HepG2 (cell line): Measurements from ENCODE around the gene CNRIP1. TPM values are rescaled to one million over a fixed set of nuclear protein-coding genes. Genes with fewer than 3 reads are reported as not detected.

Experiments
- AGO2 ChIP-seq: fragments of 200-400 bp; formaldehyde crosslinking; optimal IDR thresholded peaks from 2 replicates; pipeline ENCODE3; 2017; ENCODE audit warnings: mild to moderate bottlenecking, low read depth, low read length, moderate library complexity
- ATF7-NPFF ChIP-seq: sonication (generic); formaldehyde crosslinking; IDR thresholded peaks from 2 replicates; pipeline ENCODE4 v1.8.1; 2023; ENCODE audit warnings: mild to moderate bottlenecking, low read depth, missing genetic modification reagents, moderate library complexity
- CC2D1A ChIP-seq: sonication (generic); formaldehyde crosslinking; IDR thresholded peaks from 2 replicates; pipeline ENCODE4 v1.8.1; 2023; ENCODE audit warnings: mild to moderate bottlenecking, missing genetic modification reagents
- GABPB1 ChIP-seq: IDR thresholded peaks from 2 replicates; pipeline ENCODE4 v1.6.1; 2016; ENCODE audit warnings: mild to moderate bottlenecking, missing genetic modification reagents, moderate library complexity, missing compliant biosample characterization
- HNRNPL ChIP-seq: fragments of 200-400 bp; formaldehyde crosslinking; IDR thresholded peaks from 2 replicates; pipeline ENCODE4 v1.6.1; 2017; ENCODE audit warnings: mild to moderate bottlenecking, low read depth, low read length
- HNRNPLL ChIP-seq: fragments of 200-400 bp; formaldehyde crosslinking; IDR thresholded peaks from 2 replicates; pipeline ENCODE4 v1.6.1; 2017; ENCODE audit warnings: mild to moderate bottlenecking, low read depth, low read length; ENCODE audit not compliant: poor library complexity, severe bottlenecking
- HOXA5 ChIP-seq: sonication (generic); formaldehyde crosslinking; IDR thresholded peaks from 2 replicates; pipeline ENCODE4 v1.4.0; 2020; ENCODE audit warnings: missing genetic modification reagents
- IKZF4 ChIP-seq: sonication (generic); formaldehyde crosslinking; IDR thresholded peaks from 2 replicates; pipeline ENCODE4 v1.5.1; 2020; ENCODE audit warnings: borderline replicate concordance, mild to moderate bottlenecking, low read depth, missing genetic modification reagents; ENCODE audit errors: not compliant biosample characterization
- NR2C2 ChIP-seq: sonication (generic); formaldehyde crosslinking; IDR thresholded peaks from 2 replicates; pipeline ENCODE4 v1.4.0; 2020; ENCODE audit warnings: missing genetic modification reagents, mild to moderate bottlenecking, moderate library complexity, borderline replicate concordance
- RCOR2 ChIP-seq: IDR thresholded peaks from 2 replicates; pipeline ENCODE4 v1.6.1; 2016; ENCODE audit warnings: missing biosample characterization, missing genetic modification reagents
- SATB2 ChIP-seq: sonication (generic); formaldehyde crosslinking; IDR thresholded peaks from 2 replicates; pipeline ENCODE4 v1.5.0; 2020; ENCODE audit warnings: missing genetic modification reagents
- SMAD1 ChIP-seq: sonication (generic); formaldehyde crosslinking; IDR thresholded peaks from 2 replicates; pipeline ENCODE4 v1.4.0; 2020; ENCODE audit warnings: missing genetic modification reagents, low read depth, mild to moderate bottlenecking, borderline replicate concordance
- TP53 ChIP-seq: sonication (generic); formaldehyde crosslinking; conservative IDR thresholded peaks from 2 replicates; pipeline ENCODE4 v1.4.0; 2020; ENCODE audit warnings: missing genetic modification reagents
- ZFY ChIP-seq: sonication (generic); formaldehyde crosslinking; IDR thresholded peaks from 2 replicates; pipeline ENCODE4 v1.4.0; 2020; ENCODE audit warnings: missing genetic modification reagents
- ZNF124 ChIP-seq: sonication (generic); formaldehyde crosslinking; IDR thresholded peaks from 2 replicates; pipeline ENCODE4 v1.4.0; 2020; ENCODE audit warnings: missing genetic modification reagents
- ZNF136 ChIP-seq: sonication (generic); formaldehyde crosslinking; IDR thresholded peaks from 2 replicates; pipeline ENCODE4 v1.8.1; 2022; ENCODE audit warnings: low read depth, mild to moderate bottlenecking, moderate library complexity, missing genetic modification reagents
- ZNF263 ChIP-seq: sonication (generic); formaldehyde crosslinking; IDR thresholded peaks from 2 replicates; pipeline ENCODE4 v1.4.0; 2020; ENCODE audit warnings: missing genetic modification reagents
- ZNF441 ChIP-seq: sonication (generic); formaldehyde crosslinking; IDR thresholded peaks from 2 replicates; pipeline ENCODE4 v1.7.0; 2021; ENCODE audit warnings: missing genetic modification reagents, borderline replicate concordance
- ZNF724P ChIP-seq: sonication (generic); formaldehyde crosslinking; IDR thresholded peaks from 2 replicates; pipeline ENCODE4 v1.8.0; 2022; ENCODE audit warnings: missing genetic modification reagents, borderline replicate concordance
- ZNF83 ChIP-seq: sonication (generic); formaldehyde crosslinking; IDR thresholded peaks from 2 replicates; pipeline ENCODE4 v1.4.0; 2020; ENCODE audit warnings: missing genetic modification reagents, mild to moderate bottlenecking, borderline replicate concordance
- polyA plus RNA-seq, 8 experiments: library from polyadenylated mRNA; depleted of rRNA in 3 of 8; stranded (reverse) in 7 of 8; unstranded in 1 of 8; fragments of >200 nt; fragmentation: Illumina TruSeq in 4 of 8; extraction: Trizol in 4 of 8; gene quantifications; 2 replicates each; pipeline versions ENCODE4 v1.2.1 to v1.2.3, GENCODE V29; 2011 to 2016; ENCODE audit warnings: low read depth in 4 of 8, missing spikeins in 1 of 8, mixed read lengths in 1 of 8; ENCODE audit not compliant: insufficient read depth in 1 of 8
- total RNA-seq, 5 experiments: library from RNA; depleted of rRNA; stranded (reverse); fragments of >200 nt; fragmentation: Illumina TruSeq; extraction: Trizol; gene quantifications; 2 replicates each; pipeline ENCODE4 v1.2.3, GENCODE V29; 2016; ENCODE audit warnings: low read depth in 1 of 5
- TF ChIP-seq, protein P1 (sequence below): sonication (generic); formaldehyde crosslinking; IDR thresholded peaks from 2 replicates; pipeline ENCODE4 v1.4.0; 2020; ENCODE audit warnings: mild to moderate bottlenecking, missing genetic modification reagents
- TF ChIP-seq, protein P2 (sequence below): sonication (generic); formaldehyde crosslinking; IDR thresholded peaks from 2 replicates; pipeline ENCODE4 v1.5.0; 2020; ENCODE audit warnings: mild to moderate bottlenecking, missing genetic modification reagents

The CNRIP1 gene
- total and polyA plus RNA-seq, 2 of the 13 experiments (the other 11 are each of a cell fraction or from before 2014, with no cell fraction given), result not detected

DNA sequence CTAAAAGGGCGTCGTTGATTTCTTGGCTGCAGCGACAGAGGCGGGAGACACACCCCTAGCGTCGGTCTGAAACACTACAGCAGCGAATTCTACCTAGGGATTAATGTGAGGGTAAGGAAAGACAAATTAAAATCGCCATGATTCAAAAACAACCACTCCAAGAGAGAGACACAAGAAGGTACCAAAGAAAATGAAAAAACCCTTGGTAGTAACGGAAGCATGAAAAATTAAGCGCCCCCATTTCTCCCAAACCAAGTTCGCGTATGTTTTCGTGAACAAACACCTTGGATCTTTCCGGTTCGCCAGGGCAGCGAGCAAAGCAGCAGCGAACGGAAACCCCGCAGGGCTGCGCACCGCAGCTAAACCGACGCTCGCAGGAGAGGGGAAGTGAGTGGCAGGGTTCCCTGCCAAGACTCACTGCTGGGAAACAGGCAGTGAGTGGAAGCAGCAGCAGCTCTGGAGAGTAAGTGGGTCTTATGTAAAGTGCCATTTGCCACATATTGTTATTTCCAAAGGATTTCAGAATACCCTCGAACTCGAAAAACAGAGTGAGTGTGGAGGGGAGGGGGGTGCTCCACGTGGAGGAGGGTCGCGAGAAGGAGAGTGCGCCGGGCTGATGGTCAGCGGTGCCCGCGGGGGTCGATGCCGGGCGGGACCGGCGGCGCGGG, 68.4 kb downstream of the CNRIP1 start (continued):
- TF ChIP-seq ZNF83 (CRISPR knock-in tag), result 0 out of 2 replicates have a peak, but pooled peaks have one; percentile 32
- TF ChIP-seq ZNF724P, result no peak
- TF ChIP-seq HOXA5 (CRISPR knock-in tag), result peak; percentile 75; the same call in 1 of the 2 replicates
- TF ChIP-seq ATF7-NPFF (CRISPR knock-in tag), result no peak
- peak; percentile 46; the same call in 1 of the 2 replicates for TF ChIP-seq ZFY (CRISPR knock-in tag)
- no peak for TF ChIP-seq HNRNPL
- peak; percentile 60; the same call in 1 of the 2 replicates for TF ChIP-seq ZNF441
- 0 out of 2 replicates have a peak, but pooled peaks have one; percentile 30 for TF ChIP-seq SMAD1 (CRISPR knock-in tag)
- TF ChIP-seq, protein P1, sequence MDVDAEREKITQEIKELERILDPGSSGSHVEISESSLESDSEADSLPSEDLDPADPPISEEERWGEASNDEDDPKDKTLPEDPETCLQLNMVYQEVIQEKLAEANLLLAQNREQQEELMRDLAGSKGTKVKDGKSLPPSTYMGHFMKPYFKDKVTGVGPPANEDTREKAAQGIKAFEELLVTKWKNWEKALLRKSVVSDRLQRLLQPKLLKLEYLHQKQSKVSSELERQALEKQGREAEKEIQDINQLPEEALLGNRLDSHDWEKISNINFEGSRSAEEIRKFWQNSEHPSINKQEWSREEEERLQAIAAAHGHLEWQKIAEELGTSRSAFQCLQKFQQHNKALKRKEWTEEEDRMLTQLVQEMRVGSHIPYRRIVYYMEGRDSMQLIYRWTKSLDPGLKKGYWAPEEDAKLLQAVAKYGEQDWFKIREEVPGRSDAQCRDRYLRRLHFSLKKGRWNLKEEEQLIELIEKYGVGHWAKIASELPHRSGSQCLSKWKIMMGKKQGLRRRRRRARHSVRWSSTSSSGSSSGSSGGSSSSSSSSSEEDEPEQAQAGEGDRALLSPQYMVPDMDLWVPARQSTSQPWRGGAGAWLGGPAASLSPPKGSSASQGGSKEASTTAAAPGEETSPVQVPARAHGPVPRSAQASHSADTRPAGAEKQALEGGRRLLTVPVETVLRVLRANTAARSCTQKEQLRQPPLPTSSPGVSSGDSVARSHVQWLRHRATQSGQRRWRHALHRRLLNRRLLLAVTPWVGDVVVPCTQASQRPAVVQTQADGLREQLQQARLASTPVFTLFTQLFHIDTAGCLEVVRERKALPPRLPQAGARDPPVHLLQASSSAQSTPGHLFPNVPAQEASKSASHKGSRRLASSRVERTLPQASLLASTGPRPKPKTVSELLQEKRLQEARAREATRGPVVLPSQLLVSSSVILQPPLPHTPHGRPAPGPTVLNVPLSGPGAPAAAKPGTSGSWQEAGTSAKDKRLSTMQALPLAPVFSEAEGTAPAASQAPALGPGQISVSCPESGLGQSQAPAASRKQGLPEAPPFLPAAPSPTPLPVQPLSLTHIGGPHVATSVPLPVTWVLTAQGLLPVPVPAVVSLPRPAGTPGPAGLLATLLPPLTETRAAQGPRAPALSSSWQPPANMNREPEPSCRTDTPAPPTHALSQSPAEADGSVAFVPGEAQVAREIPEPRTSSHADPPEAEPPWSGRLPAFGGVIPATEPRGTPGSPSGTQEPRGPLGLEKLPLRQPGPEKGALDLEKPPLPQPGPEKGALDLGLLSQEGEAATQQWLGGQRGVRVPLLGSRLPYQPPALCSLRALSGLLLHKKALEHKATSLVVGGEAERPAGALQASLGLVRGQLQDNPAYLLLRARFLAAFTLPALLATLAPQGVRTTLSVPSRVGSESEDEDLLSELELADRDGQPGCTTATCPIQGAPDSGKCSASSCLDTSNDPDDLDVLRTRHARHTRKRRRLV, result peak; percentile 50; the same call in 1 of the 2 replicates
- 0 out of 2 replicates have a peak, but pooled peaks have one; percentile 46 for TF ChIP-seq ZNF136 (CRISPR knock-in tag)
- TF ChIP-seq IKZF4, result peak; percentile 55
- no peak for TF ChIP-seq RCOR2 (CRISPR knock-in tag)
- TF ChIP-seq CC2D1A (CRISPR knock-in tag), result no peak; the same call in 1 of the 2 replicates
- TF ChIP-seq TP53 (CRISPR knock-in tag), result 0 out of 2 replicates have a peak, but pooled peaks have one; percentile 68
- TF ChIP-seq, protein P2, sequence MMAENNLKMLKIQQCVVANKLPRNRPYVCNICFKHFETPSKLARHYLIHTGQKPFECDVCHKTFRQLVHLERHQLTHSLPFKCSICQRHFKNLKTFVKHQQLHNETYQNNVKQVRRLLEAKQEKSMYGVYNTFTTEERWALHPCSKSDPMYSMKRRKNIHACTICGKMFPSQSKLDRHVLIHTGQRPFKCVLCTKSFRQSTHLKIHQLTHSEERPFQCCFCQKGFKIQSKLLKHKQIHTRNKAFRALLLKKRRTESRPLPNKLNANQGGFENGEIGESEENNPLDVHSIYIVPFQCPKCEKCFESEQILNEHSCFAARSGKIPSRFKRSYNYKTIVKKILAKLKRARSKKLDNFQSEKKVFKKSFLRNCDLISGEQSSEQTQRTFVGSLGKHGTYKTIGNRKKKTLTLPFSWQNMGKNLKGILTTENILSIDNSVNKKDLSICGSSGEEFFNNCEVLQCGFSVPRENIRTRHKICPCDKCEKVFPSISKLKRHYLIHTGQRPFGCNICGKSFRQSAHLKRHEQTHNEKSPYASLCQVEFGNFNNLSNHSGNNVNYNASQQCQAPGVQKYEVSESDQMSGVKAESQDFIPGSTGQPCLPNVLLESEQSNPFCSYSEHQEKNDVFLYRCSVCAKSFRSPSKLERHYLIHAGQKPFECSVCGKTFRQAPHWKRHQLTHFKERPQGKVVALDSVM (CRISPR knock-in tag), result 0 out of 2 replicates have a peak, but pooled peaks have one; percentile 23
- TF ChIP-seq GABPB1 (CRISPR knock-in tag), result peak; percentile 46
- no peak for TF ChIP-seq AGO2
- TF ChIP-seq ZNF124 (CRISPR knock-in tag), result 0 out of 2 replicates have a peak, but pooled peaks have one; percentile 17
- peak; percentile 45; the same call in 1 of the 2 replicates for TF ChIP-seq NR2C2 (CRISPR knock-in tag)
- TF ChIP-seq ZNF263 (CRISPR knock-in tag), result peak; percentile 82
- TF ChIP-seq SATB2 (CRISPR knock-in tag), result peak; percentile 75
- peak; percentile 98 for TF ChIP-seq HNRNPLL
